WTC11 (cell line): Measurements from ENCODE around the gene PDZD8. TPM values are rescaled to one million over a fixed set of nuclear protein-coding genes. Genes with fewer than 3 reads are reported as not detected.

ENCODE experiments used
- ATAC-seq: fragments of 200-7000 bp; cut with Tn5 transposase; 2 replicates; pipeline ENCODE4 v1.10.0; 2021; ENCODE audit warnings: mild to moderate bottlenecking, moderate library complexity
- CTCF ChIA-PET: fragments of 300-600 bp; sonication (Branson Sonifier 250); formaldehyde crosslinking; loops from one replicate; lab custom pipeline; 2021; ENCODE audit warnings: antibody characterized with exemption; lab: Charles Lee
- POLR2A ChIA-PET: fragments of 350-600 bp; sonication (Branson Sonifier 250); formaldehyde crosslinking; loops from one replicate; lab custom pipeline; 2021; ENCODE audit warnings: antibody characterized with exemption; lab: Charles Lee
- DNase-seq: peaks from one replicate; pipeline ENCODE4 v3.0.0; 2021; ENCODE audit warnings: low spot score
- H3K27ac Mint-ChIP-seq: 2 replicates; pipeline ENCODE4 v1.8.0; 2021; ENCODE audit warnings: mixed read lengths
- H3K27me3 Mint-ChIP-seq: 2 replicates; pipeline ENCODE4 v1.8.0; 2021; ENCODE audit warnings: low read depth, mild to moderate bottlenecking, moderate library complexity, mixed read lengths
- H3K36me3 Mint-ChIP-seq: 2 replicates; pipeline ENCODE4 v1.8.0; 2021; ENCODE audit warnings: mixed read lengths
- H3K4me1 Mint-ChIP-seq: 2 replicates; pipeline ENCODE4 v1.8.0; 2022; ENCODE audit warnings: mixed read lengths
- H3K4me3 Mint-ChIP-seq: 2 replicates; pipeline ENCODE4 v1.8.0; 2021; ENCODE audit warnings: mild to moderate bottlenecking, moderate library complexity, mixed read lengths
- H3K9me3 Mint-ChIP-seq: 2 replicates; pipeline ENCODE4 v1.8.0; 2021; ENCODE audit warnings: mixed read lengths
- AR ChIP-seq: fragments of 250-450 bp; sonication (Bioruptor Pico); IDR thresholded peaks from 2 replicates; pipeline ENCODE4 v1.9.0; 2021; ENCODE audit warnings: mild to moderate bottlenecking
- ARID4B ChIP-seq: sonication (generic); formaldehyde crosslinking; IDR thresholded peaks from 2 replicates; pipeline ENCODE4 v1.8.0; 2023; ENCODE audit warnings: missing genetic modification reagents, mild to moderate bottlenecking, borderline replicate concordance
- ATF1 ChIP-seq: sonication (generic); formaldehyde crosslinking; IDR thresholded peaks from 2 replicates; pipeline ENCODE4 v1.8.1; 2023; ENCODE audit warnings: mild to moderate bottlenecking, moderate library complexity, missing genetic modification reagents
- FOXJ3 ChIP-seq: sonication (generic); formaldehyde crosslinking; IDR thresholded peaks from 2 replicates; pipeline ENCODE4 v1.9.0; 2021; ENCODE audit warnings: missing genetic modification reagents, mild to moderate bottlenecking, borderline replicate concordance
- FOXP4 ChIP-seq: sonication (generic); formaldehyde crosslinking; IDR thresholded peaks from 2 replicates; pipeline ENCODE4 v1.8.0; 2022; ENCODE audit warnings: mild to moderate bottlenecking, missing genetic modification reagents
- MYBL2 ChIP-seq: sonication (generic); formaldehyde crosslinking; IDR thresholded peaks from 2 replicates; pipeline ENCODE4 v1.8.1; 2023; ENCODE audit warnings: mild to moderate bottlenecking, moderate library complexity, missing genetic modification reagents
- NR2C2 ChIP-seq: sonication (generic); formaldehyde crosslinking; IDR thresholded peaks from 2 replicates; pipeline ENCODE4 v1.8.0; 2022; ENCODE audit warnings: mild to moderate bottlenecking, missing genetic modification reagents
- NR3C1 ChIP-seq: sonication (generic); formaldehyde crosslinking; conservative IDR thresholded peaks from 2 replicates; pipeline ENCODE4 v1.8.1; 2023; ENCODE audit warnings: low read depth, mild to moderate bottlenecking, missing genetic modification reagents
- PREB ChIP-seq: sonication (generic); formaldehyde crosslinking; IDR thresholded peaks from 2 replicates; pipeline ENCODE4 v1.8.1; 2022; ENCODE audit warnings: mild to moderate bottlenecking, missing genetic modification reagents, moderate library complexity, borderline replicate concordance
- RORB ChIP-seq: fragments of 250-450 bp; sonication (Bioruptor Pico); IDR thresholded peaks from 2 replicates; pipeline ENCODE4 v1.9.0; 2021; ENCODE audit warnings: mild to moderate bottlenecking
- SP1 ChIP-seq: sonication (generic); formaldehyde crosslinking; conservative IDR thresholded peaks from 2 replicates; pipeline ENCODE4 v1.8.1; 2022; ENCODE audit warnings: missing genetic modification reagents
- USF1 ChIP-seq: sonication (generic); formaldehyde crosslinking; IDR thresholded peaks from 2 replicates; pipeline ENCODE4 v1.8.0; 2022; ENCODE audit warnings: mild to moderate bottlenecking, missing genetic modification reagents
- ZNF121 ChIP-seq: sonication (generic); formaldehyde crosslinking; IDR thresholded peaks from 2 replicates; pipeline ENCODE4 v1.8.0; 2023; ENCODE audit warnings: missing genetic modification reagents
- ZNF416 ChIP-seq: fragments of 250-450 bp; sonication (Bioruptor Pico); IDR thresholded peaks from 2 replicates; pipeline ENCODE4 v1.9.0; 2021; ENCODE audit warnings: mild to moderate bottlenecking, inconsistent platforms
- total RNA-seq: library from RNA; stranded (reverse); gene quantifications from 3 replicates; pipeline ENCODE4 v1.2.3, GENCODE V29; 2021

Gene PDZD8
- total RNA-seq, 1 experiment from 2014 or later, result 52.7 TPM

GRCh38 chr10:117370205-117370604 lies 5.0 kb downstream of the PDZD8 start (continued):
- TF ChIP-seq FOXP4 (CRISPR knock-in tag) (no peak), MYBL2 (no peak), NR2C2 (CRISPR knock-in tag) (no peak)

- CTCF ChIA-PET, result interaction anchor here (1.7 to 2.8 kb wide), 2 partner anchors 75 to 151 kb away, joined by 5 to 10 read pairs; no protein-coding TSS in a partner anchor
- no peak overlapping the region for H3K4me3 Mint-ChIP-seq
- TF ChIP-seq SP1 (CRISPR knock-in tag) (no peak), AR (no peak), PREB (CRISPR knock-in tag) (no peak), USF1 (CRISPR knock-in tag) (no peak), ZNF121 (CRISPR knock-in tag) (no peak), NR3C1 (no peak), RORB (CRISPR knock-in tag) (no peak), ZNF416 (CRISPR knock-in tag) (no peak), ATF1 (CRISPR knock-in tag) (no peak), FOXJ3 (CRISPR knock-in tag) (no peak), ARID4B (no peak), FOXP4 (CRISPR knock-in tag) (no peak)
- no peaks in the 10 kb centered on the region for H3K36me3 Mint-ChIP-seq
- no peak for ATAC-seq
- POLR2A ChIA-PET, result no interaction called here
- DNase-seq, result no peak
- no peaks in the 10 kb centered on the region for H3K9me3 Mint-ChIP-seq
- H3K27ac Mint-ChIP-seq, result no peak overlapping the region
- no peaks in the 10 kb centered on the region for H3K27me3 Mint-ChIP-seq
- peaks cover 66% of the 10 kb centered on the region for H3K4me1 Mint-ChIP-seq
Observed at GRCh38 chr10:117367718-117368117, 7.5 kb downstream of the PDZD8 start.
